HG03571 (cell line): ENCODE data around the gene HPSE.
A peak's percentile ranks its signal among the peaks of the same experiment; 100 is the strongest.

Experiments
- ATAC-seq: cut with Tn5 transposase; IDR thresholded peaks from one replicate; pipeline ENCODE4 v1.9.1; 2021; ENCODE audit not compliant: unreplicated experiment

HPSE gene

GRCh38 chr4:83334425-83335241 lies at the start of gene HPSE:
TSS of gene HPSE (minus strand) at chr4:83334848. CDS start at chr4:83334782, 66 bp downstream.
- peak; percentile 91 for ATAC-seq

DNA sequence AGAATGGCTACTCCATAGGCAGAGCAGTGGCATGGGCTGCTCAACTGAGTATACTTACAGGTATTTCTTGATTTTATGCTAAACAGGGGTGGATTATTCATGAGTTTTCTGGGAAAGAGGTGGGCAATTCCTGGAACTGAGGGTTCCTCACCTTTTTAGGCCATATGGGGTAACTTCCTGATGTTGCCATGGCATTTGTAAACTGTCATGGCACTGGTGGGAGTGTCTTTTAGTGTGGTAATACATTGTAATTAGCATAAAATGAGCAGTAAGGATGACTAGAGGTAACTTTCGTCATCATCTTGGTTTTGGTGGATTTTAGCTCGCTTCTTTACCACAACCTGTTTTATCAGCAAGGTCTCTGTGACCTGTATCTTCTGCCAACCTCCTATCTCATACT lies 48.2 kb upstream of the HPSE start:
- ATAC-seq, result no peak

DNA sequence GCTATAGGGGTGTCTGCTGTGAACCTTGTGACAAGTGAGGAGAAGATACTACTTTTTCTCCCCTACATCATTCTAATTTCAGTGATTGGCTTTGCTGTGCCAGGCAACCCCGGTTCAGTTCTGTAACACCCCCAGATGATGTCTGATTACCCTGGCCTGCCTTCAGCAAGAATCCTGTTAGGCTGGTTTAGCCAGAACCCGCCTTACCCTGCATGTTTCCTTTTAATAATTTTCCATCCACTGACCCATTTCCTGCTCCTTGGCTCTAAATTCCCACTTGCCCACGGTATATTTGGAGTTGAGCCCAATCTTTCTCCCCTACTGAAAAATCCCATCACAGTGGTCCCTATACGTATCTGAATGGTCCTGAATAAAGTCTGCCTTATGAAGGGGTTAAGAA lies 46.5 kb upstream of the HPSE start:
- ATAC-seq, result no peak

DNA sequence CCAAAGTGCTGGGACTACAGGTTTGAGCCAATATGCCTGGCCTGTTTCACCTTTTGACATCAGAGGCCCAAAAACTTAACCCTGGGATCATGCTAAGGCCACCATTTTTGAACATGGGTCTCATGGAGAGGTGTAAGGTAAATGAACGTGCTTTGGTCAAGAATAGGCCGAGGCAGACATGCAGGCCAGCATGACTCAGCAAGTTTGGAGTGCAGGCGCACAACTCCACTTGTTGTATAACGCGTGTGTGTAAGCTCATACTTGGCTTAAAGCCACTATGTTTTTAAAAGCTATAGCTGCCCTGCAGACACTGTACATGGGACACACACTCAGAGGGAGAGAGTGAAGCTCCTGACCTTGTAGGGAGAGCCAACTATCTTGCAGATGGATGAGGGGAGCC lies 43.8 kb upstream of the HPSE start:
- ATAC-seq, result no peak

DNA sequence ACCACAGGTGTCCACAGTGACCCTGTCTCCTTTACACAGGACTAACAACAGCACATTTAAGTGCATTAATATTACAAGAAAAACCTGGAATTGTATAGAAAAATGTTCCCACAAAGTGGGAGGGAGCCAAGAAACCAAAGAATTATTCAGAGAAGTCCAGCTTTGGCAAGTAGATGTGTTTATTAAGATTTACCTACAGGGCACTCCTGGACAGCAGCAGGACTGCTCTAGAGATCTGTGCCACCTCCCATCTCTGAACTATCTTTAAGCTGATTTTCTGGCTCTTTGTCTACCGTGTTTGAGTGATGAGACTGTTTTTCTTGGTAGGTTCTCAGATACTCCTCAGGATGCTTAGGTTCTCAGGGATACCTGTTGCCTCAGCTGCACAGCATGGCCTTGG lies 38.3 kb upstream of the HPSE start:
- no peak for ATAC-seq

DNA sequence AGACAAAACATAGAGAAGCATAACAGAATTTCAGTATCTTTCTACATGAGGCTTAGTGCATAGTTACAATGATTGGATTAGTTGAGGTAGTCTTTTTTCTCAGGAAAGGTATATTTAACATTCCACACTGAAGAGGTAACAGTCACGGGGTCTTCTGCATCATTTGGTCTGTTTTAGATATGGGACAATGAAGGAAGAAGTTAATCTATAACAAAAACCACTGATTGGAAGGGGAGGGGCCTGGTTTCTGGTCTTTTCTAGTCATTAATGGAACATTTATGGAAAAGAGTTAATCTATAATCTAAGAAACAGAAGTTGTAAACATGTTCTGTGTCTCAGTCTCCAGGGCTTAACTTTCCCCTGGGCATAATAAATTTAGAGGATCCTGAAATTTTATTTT lies 37.3 kb upstream of the HPSE start:
- ATAC-seq, result no peak

DNA sequence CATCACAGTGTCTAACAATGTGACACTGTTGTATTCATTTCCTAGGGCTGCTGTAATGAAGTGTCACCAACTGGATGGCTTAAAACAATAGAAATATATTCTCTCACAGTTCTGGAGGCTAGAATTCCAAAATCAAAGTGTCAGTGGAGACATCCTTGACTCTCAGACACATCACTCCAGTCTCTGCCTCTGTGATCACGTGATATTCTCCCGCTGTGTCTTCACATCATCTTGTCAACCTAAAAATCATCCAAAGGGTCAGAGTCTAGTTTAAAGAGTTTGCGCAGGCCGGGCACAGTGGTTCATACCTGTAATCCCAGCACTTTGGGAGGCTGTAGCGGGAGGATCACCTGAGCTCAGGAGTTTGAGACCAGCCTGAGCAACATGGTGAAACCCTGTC lies 36.6 kb upstream of the HPSE start:
- no peak for ATAC-seq

DNA sequence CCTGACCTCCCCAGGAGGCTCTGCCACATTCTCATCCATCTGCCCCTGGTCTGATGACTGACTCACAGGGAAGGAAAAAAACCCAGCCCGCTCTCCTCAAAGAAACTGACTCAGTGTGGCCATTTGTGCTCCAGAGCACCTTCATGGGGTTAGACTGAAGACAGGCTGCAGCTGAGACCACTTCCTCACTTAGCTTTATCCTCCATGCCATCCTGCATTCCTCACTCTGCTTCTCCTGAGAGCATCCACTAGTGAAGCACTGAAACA lies 35.9 kb upstream of the HPSE start:
- no peak for ATAC-seq

DNA sequence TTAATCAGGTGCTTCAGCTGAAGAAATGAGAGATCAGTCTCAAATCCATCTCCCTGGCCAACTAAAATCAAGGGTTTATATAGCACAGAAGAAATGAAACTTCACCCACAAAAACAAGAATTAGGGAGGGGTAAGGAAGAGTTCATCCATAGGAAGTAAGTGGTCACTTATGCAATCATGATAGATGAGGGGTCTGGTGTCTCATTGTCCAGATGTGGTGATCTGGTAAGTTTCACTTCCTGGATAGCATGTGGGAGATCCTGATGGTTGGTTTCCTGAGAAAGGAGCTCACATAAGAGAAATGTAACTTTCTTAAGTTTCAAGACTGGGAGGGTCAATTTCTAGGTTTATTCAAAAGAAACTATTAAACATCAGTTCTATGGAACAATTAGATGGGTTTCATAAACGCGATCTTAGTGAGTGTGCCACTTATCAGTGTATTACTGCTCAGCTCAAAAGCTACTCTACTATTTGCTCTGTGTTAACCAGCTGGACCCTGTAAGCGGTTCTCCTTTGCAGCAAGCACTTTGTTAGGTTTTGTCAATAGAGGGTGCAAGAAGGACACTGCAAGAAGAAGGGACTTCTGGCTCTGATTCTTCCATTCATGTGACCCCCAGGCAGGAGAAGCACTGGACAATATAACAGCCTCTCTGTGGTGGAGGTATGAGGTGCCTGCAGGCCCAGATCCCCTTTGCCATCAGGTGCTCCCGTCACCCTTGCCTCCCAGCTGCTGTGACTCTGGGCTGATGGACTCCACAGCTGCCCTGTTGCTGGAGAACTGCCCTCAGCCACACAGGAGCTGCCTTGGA lies 35.4 kb upstream of the HPSE start:
- ATAC-seq, result no peak

GRCh38 chr4:83364312-83364711 lies 29.7 kb upstream of the HPSE start:
- ATAC-seq, result no peak

DNA sequence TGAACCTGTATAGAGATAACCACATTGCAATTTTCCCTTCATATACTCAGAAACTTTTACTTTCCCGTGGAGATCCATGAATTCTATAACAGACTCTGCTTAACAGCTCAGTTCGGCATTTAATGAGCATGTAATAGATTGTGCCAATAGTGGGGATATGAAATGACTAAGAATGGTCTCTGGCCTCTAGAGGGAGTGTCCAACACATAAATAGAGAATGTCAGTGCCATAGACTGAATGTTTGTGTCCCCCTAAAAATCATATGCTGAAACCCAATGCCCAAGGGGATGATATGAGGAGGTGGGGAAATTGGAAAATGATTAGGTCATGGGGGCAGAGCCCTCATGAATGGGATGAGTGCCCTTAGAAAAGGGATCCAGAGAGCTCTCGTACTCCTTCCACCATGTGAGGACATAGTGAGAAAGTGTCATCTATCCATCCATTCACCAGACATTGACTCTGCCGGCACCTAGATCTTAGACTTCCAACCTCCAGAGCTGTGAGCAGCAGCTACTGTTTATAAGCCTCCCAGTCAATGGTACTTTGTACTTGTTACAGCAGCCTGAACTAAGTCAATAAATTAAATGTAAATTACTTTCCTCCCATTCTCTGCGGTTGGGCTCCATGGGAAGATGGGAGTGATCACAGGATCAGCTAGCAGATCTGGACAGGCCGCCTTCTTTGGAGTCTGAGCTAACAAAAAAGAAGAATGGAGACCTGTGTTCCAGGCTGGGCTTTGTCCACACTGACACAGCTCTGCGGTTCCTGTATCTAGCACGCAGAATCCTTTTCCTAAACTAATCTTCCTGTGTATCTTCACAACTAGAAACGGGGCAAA lies 28.1 kb upstream of the HPSE start:
- no peak for ATAC-seq

DNA sequence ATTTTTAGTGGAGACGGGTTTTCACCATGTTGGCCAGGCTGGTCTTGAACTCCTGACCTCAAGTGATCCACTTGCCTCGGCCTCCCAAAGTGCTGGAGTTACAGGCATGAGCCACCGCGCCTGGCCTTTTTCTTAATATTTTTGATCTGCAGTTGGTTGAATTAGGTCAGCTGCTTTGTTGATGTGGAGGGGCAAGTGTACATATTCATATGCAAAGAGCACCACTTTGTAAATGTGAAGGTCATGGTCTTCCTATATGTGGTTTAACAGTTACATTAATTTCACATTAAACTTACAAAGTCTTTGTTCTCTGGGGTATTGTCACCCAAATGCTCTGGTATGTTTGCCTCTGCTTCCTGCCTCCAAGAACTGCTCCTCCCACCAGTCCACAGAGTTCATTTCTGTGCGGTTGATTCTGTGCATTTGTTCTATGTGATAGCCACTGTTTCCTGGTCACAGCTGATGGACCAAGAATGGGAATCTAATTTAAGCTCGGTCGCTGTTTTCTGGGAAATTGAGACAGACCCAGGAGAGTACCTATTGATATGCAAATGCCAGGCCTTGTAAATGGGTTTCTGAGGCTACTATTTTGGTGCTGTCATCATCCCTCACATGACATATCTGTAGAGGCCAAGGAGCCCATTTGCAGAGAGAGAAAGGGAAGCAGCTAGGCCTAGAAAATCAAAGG lies 26.9 kb upstream of the HPSE start:
- no peak for ATAC-seq

DNA sequence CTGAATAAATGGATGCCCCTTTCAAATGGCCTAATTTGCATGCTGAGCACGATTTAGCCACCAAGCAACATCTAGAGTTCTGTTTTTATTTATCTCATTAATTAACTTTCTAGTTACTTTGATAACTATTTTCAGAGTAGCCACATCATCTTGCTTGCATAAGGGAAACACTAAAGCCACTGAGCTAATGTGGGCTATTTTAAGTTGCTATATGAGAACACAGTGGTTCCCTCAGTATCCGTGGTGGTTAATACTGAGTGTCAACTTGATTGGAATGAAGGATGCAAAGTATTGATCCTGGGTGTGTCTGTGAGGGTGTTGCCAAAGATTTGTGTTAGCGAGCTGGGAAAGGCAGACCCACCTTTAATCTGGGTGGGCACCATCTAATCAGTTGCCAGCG lies 25.4 kb upstream of the HPSE start:
- no peak for ATAC-seq

DNA sequence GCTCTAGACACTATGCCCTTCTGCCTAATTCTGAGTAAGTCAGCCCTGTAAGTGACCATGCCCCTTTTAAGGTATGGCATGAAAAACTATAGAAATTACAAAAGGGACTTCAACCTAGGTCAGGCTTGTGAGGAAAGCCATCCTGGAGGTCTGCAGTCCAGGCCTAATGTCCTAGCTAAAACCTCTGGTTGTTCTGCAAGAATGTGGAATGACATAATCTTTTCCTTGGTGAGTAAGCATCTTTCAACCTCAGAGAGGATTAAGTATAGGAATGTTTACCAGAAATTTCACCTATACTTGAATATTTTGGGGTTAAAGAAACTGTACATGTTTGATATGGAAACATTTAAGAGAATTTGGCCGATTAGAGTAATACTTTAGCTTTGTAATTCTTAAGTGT lies 23.8 kb upstream of the HPSE start:
- no peak for ATAC-seq

DNA sequence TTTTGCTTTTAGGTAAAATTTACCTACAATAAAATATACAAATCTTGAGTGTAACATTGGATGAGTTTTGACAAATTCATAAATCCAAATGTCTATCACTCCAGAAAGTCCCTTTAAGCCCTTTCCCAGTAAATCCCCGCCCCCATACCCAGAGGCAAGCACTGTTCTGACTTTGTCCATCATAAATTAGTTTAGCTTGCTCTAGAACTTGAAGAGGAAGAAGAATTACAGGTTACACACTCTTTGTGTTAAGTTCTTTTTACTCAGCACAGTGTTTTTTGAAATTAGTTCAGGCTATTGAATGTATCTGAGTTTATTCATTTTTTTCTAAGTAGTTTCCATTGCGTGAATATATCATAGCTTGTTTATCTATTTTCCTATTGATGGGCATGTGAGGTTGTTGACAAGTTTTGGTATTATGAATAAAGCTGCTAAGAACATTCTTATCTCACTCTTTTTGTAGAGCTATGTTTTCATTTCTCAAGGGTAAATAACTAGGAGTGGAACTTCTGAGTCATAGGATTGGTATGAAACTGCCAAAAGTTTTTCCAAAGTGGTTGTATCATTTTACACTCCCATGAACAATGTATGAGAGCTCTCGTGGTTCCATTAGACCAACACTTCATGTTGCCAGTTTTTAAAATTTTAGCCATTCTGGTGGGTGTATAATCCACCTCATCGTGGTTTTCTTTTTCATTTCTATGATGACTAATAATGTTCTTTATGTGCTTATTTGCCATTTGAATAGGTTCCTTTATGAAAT lies 22.4 kb upstream of the HPSE start:
- ATAC-seq, result no peak

DNA sequence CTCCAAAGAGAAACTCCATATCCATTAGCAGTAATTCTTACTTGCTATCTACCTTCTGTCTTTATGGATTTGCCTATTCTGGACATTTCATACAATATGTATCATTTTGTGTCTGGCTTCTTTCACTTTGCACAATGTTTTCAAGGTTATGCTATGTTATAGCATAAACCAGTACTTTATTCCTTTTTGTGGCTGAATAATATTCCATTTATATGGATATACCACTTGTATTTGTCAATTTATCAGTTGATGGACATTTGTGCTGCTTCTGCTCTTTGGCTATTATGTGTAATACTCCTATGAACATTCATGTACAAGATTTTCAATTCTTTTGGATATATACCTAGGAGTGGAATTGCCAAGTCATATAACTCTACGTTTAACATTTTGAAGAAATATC lies 18.9 kb upstream of the HPSE start:
- ATAC-seq, result no peak

- no peak for ATAC-seq
These were observed 13.4 kb upstream of the HPSE start for GRCh38 chr4:83348074-83348473.

GRCh38 chr4:83342476-83342875 lies 7.8 kb upstream of the HPSE start:
- no peak for ATAC-seq

GRCh38 chr4:83340692-83341343 lies 6.2 kb upstream of the HPSE start:
- ATAC-seq, result no peak

GRCh38 chr4:83339573-83339972 lies 4.9 kb upstream of the HPSE start:
- no peak for ATAC-seq
